ENCODE results near the gene CCDC88B.
A peak's percentile ranks its signal among the peaks of the same experiment; 100 is the strongest.

The CCDC88B gene

DNA sequence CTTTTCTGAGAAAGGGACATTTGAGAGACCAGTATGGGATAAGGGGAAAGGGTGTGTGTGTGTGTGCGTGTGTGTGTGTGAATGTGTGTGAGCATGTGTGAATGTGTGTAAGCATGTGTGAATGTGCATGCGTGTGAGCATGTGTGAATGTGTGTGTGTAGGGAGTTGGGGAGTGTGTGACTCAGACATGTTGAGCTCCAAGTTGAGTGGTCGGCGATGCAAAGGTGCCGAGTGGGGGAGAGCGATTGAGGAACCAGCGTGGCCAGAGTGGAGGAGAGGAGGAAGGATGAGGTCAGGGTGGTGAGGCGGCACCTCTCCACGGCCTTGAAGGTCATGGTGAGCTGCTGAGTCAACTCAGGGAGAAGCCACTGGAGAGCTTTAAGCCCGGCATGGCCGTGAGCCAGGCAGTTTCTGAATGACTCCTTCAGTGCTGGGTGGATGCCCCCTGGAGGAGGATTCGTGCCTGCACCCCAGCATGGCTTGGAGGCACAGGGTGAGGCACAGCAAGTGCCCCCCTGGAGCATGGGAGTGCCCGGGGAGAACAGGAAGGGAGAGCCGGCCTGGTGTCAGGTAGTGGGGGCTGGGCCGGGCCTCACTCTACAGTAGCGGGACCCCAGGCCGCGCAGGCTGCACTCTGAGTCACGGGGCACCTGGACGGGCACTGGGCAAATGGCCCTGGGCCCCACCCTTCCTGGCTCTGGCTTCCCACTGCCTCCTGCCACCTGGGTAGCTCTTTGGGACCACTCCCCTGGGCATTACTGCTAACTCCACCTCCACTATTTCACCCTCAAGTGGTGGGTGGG, 8.2 kb upstream of the CCDC88B start:
- no peak overlapping the region for H3K27ac ChIP-seq

DNA sequence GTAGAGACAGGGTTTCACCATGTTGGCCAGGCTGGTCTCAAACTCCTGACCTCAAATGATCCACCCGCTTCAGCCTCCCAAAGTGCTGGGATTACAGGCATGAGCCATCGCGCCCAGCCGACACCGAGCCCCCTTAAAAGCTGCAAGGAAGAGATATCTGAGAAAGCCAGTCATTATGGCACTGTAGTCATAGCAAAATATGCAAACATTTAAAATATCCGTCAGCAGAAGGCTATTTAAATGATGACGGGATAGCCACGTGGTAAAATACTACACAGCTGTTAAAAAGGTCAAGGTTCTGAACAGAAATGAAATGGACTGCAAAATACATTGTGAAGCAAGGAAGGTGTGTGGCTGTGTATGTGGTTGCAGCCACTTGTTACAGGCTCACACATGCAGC, 6.4 kb upstream of the CCDC88B start:
- no peak for TF ChIP-seq ZFX (IDR thresholded peaks at IDR 0.05; ENCODE audit: borderline replicate concordance)
- TF ChIP-seq, protein P1, sequence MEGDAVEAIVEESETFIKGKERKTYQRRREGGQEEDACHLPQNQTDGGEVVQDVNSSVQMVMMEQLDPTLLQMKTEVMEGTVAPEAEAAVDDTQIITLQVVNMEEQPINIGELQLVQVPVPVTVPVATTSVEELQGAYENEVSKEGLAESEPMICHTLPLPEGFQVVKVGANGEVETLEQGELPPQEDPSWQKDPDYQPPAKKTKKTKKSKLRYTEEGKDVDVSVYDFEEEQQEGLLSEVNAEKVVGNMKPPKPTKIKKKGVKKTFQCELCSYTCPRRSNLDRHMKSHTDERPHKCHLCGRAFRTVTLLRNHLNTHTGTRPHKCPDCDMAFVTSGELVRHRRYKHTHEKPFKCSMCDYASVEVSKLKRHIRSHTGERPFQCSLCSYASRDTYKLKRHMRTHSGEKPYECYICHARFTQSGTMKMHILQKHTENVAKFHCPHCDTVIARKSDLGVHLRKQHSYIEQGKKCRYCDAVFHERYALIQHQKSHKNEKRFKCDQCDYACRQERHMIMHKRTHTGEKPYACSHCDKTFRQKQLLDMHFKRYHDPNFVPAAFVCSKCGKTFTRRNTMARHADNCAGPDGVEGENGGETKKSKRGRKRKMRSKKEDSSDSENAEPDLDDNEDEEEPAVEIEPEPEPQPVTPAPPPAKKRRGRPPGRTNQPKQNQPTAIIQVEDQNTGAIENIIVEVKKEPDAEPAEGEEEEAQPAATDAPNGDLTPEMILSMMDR (IDR thresholded peaks at IDR 0.05): no peak
- H3K27ac ChIP-seq: no peak overlapping the region

More for the DNA sequence above, 8.2 kb upstream of the CCDC88B start:
- TF ChIP-seq, protein P1 (IDR thresholded peaks at IDR 0.05): peak; percentile 38
- no peak for TF ChIP-seq ZFX (IDR thresholded peaks at IDR 0.05; ENCODE audit: borderline replicate concordance)

DNA sequence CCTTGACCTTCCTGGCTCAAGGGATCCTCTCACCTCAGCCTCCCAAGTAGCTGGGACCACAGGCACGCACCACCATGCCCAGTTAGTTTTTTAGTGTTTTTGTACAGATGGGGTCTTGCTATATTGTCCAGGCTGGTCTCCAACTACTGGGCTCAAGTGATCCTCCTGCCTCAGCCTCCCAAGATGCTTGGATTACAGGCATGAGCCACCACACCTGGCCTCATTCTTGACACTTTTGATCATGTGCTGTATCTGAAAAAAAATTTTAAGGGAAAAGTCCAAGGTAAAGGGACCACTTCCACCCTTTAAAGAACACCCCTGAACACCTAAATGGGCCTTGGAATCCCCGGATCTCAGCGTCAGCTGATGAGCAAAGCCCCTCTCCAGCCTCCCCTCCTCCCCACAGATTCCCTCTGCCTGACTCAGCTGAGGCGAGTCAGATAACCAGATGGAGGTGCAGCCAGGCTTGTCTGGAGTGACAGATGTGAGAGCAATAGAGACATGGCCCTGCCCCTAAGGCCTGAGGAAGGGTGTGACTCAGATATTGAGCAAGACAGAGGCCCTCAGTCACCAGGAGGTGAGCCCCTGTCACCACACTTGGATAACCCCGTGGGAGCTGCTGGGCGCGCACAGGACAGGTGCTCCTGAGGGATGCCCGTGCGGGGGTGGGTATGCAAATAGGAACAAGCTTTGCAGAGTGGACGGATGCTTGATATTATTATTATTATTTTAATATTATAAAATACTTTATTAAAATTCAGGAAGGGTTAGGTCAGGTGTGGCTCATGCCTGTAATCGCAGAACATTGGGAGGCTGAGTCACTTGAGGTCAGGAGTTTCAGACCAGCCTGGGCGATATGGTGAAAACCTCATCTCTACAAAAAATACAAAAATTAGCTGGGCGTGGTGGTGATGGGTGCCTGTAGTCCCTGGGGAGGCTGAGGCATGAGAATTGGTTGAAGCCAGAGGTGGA, 5.0 kb upstream of the CCDC88B start:
- no peak overlapping the region for H3K27ac ChIP-seq
- TF ChIP-seq, protein P1 (IDR thresholded peaks at IDR 0.05): no peak
- no peak for TF ChIP-seq ZFX (IDR thresholded peaks at IDR 0.05; ENCODE audit: borderline replicate concordance)

DNA sequence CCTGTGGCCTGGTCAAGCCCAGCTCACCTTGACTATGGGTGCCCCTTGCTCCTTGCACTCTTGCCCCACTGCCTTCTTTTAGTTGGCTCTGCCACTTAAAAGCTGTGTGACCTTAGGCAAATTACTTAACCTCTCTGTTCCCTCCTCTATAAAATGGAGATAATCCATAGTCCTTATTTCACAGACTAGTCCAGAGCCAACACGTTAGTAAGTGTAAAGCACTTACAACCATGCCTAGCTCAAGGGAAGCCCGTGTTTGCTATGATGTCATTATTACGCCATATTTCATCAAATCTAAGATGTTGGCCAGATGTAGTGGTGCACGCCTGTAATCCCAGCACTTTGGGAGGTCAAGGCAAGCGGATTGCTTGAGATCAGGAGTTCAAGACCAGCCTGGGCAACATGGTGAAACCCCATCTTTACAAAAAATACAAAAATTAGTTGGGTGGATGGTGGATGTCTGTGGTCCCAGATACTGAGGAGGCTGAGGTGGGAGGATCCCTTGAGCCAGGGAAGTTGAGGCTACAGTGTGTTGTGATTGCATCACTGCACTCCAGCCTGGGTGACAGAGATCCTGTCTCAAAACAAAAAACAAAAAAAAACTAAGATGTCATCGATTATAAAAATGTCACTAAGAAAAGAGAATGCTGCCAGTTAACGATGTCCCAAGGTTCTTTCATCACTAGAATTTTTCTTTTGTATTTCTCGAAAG, 2.3 kb upstream of the CCDC88B start:
- TF ChIP-seq, protein P1 (IDR thresholded peaks at IDR 0.05): no peak
- TF ChIP-seq ZFX (IDR thresholded peaks at IDR 0.05; ENCODE audit: borderline replicate concordance): no peak
- H3K27ac ChIP-seq: no peak overlapping the region

DNA sequence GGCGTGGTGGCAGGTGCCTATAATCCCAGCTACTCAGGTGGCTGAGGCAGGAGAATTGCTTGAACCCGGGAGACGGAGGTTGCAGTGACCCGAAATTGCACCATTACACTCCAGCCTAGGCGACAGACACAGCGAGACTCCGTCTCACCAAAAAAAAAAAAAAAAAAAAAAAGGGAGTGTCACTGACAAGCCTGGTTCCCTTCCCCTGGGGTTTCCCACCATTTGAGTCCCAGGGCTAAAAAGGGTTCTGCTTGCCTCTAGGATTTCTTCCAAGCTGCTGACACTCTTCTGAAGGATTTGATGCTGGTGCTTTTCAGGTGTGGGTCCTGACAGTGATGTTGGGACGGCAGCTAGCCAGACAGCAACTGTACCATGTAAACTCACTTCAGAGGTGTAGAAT, 1.3 kb upstream of the CCDC88B start:
- no peak overlapping the region for H3K27ac ChIP-seq
- no peak for TF ChIP-seq ZFX (IDR thresholded peaks at IDR 0.05; ENCODE audit: borderline replicate concordance)
- TF ChIP-seq, protein P1 (IDR thresholded peaks at IDR 0.05): no peak

DNA sequence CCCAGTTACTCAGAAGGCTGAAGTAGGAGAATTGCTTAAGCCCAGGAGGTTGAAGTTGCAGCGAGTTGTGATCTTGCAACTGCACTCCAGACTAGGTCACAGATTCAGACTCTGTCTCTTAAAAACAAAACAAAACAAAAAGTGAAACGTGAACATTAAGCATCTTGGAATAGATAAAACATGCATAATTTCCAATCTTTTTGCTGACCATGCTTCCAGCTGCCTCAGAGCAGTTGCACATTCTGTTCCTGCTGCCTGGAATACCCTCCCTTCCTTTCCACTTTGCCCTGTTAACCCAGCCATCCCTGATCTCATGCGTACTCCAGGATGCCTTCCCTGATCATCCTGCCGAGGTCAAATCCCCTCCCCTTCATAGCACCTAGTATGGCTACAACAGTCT, 718 bp upstream of the CCDC88B start:
- no peak overlapping the region for H3K27ac ChIP-seq
- TF ChIP-seq ZFX (IDR thresholded peaks at IDR 0.05; ENCODE audit: borderline replicate concordance): no peak
- TF ChIP-seq, protein P1 (IDR thresholded peaks at IDR 0.05): no peak

Data from 22Rv1 (cell line).